ENCODE data around the gene PANX1.

Gene PANX1

DNA sequence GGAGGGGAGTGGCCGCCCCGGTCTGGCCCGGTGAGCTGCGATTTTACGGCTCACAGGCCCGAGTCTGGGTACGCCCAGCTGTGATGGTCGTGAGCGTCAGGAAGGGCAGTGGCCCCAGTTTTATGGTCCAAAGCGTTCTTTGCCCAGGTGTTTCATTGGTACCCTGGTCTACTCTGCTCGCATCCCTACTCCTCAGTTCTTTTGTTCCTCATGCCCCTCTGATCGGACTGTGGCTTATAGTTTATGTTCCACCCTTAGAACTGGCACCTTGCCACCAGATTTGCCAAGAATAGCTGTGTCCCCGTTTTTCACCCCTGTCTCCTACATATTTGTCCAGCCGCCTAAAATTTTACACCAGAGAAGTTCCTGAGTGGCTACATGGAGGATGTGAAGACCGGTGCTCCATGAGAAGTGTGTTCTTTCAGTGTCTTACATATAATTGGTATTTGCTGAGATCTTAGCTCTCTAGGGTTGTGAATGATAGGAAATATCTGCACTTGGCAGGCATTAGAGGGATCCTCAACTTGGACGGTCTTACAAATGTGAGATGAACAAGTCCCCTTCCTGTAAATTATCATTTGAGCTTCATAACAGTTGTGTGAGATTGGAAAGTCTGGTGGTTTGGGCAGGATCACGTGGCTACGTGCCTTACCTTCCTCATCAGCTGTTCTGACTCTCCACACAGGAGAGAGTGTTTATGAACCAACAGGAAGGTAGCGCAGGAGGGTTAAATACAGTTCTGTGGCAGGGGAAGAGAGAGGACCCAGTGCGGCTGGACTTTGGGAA lies 1.1 kb downstream of the PANX1 start:
- DNase-seq: no peak

DNA sequence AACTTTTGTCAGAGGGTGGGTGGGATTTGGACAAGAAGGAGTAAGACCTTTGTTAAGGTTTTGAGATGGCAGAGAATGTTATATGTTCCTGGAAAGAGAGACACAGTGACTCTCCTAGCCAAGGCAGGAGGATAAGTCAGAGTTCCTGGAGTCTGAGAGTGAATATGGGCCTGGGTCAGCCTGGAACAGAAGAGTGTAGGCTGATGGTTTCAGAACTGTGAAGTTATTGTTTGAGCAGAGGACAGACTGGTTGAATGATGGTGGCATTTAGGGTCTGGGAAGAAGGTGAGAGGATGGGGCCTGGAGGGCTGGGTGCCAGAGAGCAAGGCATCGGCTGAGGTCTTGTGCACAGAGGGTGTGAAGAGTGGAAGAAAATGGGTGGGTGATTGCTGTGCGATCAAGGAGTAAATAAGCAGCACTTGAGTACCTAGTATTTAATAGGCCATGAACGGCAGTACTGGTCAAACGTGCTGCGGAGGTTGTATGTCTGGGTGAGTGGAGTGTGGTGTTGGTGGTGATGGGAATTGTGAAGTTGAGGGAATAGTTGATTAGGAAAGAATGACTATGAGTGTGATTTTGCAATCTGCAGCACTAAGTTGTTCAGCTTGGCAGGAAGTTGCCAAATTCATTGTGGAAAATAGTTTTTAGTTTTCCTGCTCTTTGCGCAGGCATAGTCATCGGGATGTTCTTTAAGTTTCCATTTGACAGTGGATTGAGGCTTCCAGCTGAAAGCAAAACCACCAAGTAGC lies 1.8 kb downstream of the PANX1 start:
- no peak for DNase-seq

DNA sequence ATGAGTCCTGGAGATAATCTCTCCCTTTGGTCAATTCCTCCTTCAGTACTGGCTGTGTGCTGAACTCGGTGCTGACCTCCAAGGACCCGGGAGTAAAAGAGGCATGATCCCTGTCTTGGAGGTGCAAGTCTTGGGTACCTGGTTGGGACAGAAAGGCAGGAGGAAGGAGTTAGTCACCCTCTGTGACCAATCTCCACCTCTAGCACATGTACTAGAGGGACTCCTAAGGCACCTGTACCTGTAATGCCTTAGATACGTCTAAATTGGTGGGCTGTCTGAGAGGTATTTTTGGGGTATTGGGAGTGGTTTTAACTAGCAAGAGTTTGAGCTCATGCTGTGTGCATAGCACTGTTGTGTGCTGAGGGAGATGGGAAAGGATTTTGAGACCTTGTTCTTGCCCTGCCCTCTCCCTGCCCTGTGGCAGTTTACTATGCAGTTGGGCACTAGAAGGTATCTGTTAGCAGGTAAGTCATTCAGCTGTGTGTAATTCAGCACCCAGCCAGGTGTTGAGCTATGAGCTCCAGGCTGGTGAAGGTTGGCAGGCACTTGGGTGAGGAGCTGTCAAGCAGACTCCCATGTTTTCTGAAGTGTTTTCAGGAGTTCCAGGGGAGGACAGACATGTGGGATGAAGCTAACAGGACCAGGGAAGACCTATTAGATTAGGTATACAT lies 2.5 kb downstream of the PANX1 start:
- DNase-seq: no peak

DNA sequence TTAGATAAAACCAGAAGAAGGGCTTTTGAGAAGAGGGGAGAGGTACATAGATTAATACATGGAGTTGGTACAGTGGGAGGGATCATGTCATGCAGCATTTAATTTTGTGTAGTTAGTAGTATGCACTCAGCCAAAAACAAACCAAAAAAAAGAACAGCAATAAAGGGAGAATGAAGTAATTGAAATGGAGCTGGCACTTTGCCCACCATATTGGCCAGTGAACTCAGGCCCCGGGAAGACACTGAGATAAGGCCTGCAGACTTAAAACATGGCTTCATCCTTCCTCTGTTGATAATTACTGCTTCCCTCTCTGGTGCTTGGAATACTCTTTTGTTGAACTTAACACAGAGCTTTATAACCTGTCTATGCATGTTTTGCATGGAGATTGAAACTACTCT lies 3.1 kb downstream of the PANX1 start:
- no peak for DNase-seq

DNA sequence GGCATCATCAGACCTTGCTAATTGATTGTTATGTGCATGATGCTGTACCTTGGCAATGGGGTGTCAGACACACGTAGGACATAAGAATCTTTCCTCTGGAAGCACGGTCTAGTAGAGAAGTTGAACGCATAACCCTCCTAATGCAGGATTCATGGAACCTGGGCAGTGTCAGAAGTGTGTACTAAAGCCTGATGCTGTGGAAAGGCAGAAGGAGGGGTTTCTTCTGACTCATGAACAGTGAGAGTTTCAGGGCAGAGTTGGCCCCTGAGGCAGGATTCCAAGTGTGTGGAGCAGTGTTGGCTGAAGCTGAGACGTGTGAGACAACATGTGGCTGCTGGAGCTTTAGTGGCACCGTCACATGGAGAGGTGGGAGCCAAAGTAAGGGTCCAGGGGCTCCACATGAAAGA lies 3.5 kb downstream of the PANX1 start:
- no peak for DNase-seq

DNA sequence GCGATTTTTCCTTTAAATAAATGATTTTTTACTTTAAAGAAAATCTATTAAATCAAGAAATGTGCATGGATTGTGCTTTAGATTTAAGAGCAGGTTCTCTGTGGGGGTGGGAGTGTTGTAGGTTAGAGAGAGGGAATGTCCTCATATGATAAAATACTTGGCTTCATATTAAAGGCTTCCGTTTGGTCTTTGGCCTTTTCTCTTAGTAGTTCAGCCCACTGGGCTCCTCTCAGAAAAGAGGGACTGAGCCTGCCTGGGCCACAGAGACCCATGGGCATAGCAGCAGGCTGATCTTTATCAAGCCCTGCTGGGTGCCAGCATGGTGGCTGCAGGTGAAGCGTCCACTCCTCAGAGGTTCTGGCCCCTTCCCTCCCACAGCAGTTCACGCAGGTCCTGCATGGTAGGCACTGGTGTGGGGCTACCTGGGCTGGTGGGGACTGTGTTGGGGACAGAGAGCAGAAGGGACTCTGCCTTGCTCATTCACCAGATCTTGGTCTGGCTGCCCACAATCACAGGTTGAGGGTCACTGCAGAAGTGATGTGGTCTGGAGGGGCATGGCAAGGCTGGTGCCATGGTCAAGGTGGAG lies 4.3 kb downstream of the PANX1 start:
- no peak for DNase-seq

DNA sequence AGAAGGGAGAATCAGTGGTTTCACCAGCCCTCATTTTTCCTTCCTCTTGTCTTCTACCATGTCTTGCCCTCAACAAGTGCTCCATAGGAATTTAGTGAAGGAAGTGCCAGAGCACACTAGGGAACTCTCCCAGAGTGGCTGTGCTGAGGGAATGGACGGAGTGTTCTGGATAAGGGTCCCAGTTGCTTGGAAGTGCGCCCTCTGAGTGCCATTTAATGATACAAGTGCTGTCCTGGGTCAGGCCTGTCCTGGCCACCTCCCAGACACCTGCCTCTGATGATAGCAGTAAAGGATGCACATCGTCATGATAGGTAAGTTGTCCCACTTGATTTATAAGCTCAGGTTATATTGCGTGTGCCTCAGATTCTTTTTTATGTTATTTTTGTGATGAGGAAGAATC lies 5.1 kb downstream of the PANX1 start:
- no peak for DNase-seq

DNA sequence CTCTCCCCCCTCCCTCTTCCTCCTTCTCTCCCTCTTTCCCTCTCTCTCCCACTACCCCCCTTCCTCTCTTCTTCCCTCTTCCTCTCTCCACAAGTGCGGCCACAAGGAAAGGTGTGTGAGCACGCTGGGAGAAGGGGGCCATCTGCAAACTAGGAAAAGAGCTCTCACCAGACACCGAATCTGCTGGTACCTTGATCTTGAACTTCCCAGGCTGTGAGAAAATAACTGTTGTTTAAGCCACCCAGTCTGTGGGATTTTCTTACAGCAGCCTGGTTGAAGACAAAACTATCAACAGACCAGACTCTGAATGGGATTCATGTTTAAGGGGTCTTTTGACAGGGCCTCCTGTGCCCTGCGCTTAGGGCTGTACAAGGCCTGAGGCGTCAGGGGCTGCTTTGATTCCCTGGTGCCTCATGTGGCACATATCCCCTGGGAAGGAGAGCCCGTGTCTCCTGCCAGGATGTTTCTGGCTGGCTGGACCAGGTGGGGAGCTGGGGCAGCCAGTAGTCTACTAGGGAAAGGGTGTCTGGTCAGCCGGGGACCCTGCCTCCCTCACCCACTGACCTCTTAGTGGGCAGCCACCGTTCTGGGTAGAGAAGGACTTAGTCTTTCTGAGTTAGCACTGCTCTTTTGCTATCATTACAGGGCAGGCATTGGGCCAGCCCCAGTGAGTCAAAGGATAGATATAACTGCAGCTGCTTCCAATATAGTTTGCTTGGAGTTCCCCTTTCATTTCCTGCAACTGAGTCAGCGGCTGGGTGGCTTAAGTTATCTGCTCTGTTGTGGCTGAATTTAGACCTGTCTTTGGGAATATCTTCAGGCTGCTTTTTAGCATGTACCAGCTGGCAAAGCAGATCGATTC lies 6.2 kb downstream of the PANX1 start:
- DNase-seq: no peak

DNA sequence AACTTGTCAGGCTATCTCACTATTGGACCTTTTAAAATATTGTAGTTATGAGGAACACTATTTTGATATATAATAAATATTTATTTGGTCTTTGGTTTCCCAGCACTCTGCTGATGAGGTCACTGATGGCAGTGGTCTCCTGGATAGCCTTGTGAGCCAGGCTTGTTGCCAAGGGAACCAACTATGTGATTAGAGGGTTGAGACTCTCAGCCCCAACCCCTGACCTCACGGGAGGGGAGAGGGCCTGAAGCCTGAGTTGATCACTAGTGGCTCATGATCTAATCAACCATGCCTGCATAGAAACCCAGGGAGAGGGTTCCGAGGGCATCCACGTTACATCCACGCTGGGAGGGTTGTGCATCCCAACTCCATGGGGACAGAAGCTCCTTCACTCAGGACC lies 10.8 kb downstream of the PANX1 start:
- no peak for DNase-seq

DNA sequence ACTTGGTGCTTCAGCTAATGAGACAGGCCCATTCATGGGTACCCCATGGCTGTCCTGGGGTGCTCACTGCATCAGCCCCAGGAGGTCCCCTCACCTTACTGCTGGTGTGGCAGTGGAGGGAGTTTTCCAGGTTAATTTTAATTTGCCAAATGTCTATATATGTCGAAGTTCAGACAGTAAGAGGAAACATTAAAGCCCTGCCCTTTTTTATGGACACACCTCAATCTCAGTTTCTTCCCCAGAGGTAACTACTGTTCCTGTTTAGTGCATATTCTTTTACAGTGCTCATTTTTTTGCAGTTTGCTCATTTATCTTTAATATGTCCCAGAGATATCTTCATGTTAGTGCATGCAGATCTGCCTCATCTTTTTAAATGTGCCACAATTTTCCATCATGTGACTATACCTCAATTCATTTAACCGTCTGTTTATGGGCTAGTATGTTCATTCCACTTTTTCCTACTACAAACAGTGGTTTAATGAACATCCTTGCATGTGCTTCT lies 11.6 kb downstream of the PANX1 start:
- DNase-seq: no peak

DNA sequence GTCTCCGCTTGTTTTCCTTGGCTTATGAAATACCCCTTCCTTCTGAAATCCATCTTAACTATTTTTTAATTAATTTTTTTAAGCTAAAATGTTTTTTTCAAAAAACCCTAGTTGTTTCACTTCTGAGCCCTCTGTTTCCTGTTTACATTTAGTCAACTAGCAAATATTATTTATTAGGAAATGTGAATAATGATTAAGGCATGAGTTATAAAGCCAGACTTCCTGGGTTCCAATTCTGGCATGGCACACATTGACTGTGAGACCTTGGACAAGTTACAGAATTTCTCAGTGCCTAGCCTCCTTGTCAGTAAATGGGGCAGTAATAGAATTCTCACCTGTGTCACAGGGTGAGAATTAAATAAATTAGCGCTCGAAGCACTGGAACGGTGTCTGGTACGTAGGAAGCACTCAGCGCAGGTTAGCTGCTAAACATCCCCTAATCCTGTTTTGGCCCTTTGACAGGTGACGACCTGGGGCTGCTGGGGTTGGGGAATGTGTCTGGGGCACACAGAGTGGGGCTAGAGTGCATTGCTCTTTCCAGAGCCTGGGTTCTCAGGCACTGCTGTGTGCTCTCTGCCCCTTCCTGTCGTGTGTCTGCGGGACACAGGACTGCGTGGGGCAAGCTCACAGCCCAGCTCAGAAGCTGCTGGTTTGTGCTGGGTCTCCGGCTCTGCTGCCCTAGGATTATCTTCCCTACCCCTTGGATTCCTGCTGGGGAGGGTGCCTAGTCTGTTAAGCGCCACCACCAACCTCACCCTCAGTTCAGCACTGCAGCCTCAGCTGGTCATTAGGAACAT lies 13.1 kb downstream of the PANX1 start:
- no peak for DNase-seq

DNA sequence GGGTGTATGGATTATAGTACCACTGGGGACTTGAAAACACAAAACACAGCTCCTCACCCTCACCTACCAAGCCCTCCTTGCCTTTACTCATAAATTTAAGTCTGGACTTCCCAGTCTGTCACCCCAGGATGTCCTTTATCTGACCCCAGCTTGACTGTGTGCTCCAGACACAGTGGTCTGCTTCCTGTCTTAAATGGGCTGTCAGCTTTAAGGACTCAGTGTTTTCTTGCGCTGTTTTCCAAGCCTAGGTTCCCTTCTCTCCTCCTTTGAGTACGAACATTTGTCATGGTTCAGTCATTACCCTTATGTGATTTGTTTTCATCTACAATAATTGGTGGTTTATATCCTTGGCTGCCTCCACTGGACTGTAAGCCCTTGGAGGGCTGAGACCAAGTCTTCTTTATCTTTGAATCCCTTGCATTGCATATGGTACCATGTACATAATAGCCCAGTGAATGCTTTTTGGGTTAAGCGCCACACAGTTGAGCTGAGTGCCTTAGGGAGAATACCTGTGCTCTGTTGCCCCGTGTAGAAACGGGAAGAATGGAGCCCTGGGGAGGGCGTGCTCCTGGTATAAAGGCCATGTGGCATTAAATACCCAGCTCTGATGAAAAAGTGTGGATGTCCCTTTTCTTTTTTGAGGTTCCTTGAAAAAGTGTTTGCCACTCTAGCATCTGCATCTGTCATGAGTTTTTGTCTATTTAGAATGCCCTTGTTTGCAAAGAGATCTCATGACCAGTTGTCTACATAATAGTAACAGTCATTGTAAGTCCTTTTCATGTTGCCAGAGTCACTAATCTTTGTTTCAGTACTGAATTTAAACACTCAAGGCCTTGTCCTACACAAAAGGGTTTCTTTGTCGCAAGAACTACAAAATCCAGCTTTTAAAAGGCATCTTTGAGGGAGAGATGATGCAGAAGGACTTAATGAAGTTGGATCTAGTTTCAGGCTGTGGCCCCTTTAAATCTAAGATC lies 14.0 kb downstream of the PANX1 start:
- DNase-seq: no peak

DNA sequence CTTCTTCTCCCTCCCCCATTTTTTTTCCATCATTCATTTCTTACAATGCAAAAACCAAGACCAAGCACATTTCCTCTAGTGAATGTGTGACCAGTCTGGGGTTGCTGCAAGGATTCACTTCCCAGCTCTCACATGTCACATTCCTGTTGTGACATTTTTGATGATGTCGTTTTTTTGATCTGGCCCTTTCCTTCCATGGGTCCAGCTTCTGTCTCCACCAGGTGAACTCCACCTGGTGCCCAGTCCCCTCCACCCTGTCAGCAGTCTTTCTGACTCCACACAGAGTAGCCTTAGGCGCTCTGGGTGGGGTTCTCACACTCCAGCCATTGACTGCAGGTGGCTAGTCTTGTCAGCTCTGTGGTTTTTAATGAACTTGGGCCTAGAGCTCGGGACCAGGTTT lies 15.6 kb downstream of the PANX1 start:
- no peak for DNase-seq

DNA sequence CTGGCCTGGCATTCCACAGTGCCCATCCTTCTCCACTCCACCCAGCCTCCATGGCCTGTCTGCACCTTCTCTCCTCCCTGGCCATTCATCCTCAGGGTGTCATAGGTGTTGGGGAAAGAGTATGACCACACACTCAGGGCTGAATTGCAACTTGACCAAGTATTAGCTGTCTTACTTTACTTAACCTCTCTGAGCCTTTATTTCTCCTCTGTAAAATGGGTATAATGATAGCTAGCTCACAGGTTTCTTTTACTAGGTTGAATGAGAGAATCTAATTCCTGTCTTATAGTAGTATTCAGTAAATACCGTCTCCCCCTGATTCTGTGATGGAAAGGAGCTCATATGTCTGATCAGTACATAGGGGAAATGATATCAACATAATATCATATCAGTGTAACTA lies 16.0 kb downstream of the PANX1 start:
- no peak for DNase-seq

DNA sequence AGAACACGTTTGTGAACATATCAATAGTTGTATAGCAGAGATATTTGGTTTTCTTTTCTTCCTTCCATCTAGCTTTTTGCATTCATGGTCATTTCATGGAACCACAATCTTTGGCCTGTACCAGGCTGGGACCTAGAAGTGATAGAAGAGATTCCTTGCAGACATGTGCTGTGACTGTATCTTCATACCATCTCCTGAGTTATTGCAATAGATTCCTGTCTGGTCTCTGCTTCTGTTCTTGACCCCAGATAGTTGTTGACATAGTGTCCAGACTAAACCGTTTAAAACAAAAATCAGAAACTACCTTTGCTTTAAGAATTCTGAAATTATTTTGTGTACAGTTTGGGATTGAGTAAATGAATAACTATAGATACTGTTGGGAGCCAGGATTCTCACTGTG lies 16.8 kb downstream of the PANX1 start:
- DNase-seq: no peak

DNA sequence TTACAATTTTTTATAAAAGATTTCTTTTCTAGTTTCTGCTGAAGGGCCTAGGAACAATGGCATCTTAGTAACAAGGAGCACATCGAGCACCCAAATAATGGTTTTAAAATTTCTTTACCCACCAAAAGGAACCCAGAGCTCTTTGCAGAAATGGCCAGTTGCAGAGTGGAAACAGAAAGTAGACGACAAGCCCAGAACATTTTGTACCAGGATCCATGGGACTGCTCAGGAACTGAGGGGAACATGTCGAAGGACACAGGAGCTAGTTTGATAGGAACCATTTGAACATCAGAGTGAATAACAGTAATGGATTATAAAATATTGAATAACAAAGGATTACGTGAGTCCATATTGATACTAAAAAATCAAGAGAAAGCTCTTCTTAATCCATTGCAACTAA lies 17.3 kb downstream of the PANX1 start:
- DNase-seq: no peak

DNA sequence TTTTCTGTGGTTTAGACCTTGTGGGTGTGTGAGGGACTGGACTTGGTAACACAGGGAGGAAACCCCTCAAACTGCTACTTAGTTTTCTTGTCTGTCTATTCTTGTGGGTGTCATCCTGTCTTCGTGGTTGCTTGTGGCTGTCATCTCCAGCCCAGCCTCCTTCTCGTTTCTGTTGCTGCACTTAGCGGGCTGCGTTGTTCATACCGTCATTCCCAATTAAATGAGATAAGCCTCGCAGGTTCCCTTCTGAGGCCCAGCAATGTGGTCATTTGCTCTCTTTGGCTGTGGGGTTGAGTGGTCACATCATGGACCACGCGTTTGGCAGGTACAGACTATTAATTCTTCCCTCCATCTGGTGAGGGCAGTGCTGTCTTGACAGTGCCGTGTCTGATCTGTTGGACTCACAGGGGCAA lies 18.8 kb downstream of the PANX1 start:
- no peak for DNase-seq

DNA sequence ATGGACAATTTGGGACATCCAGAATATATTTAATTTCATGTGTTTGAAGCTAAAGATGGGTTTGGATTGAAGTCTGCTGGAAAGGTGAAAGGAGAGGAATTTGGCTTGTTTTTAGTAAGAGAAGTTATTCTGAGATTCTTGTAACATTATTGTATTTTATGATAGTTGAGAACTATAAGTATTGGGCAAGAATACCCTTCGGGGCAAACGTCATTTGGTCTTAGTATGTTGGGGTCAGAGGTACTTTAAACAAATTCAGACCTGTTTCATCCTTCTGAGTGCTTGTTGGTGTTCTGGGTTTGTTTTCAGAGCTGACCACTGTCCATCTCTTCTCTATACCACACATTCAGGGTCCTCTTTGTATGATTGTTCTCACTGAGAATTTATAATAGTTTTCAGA lies 19.5 kb downstream of the PANX1 start:
- DNase-seq: no peak

DNA sequence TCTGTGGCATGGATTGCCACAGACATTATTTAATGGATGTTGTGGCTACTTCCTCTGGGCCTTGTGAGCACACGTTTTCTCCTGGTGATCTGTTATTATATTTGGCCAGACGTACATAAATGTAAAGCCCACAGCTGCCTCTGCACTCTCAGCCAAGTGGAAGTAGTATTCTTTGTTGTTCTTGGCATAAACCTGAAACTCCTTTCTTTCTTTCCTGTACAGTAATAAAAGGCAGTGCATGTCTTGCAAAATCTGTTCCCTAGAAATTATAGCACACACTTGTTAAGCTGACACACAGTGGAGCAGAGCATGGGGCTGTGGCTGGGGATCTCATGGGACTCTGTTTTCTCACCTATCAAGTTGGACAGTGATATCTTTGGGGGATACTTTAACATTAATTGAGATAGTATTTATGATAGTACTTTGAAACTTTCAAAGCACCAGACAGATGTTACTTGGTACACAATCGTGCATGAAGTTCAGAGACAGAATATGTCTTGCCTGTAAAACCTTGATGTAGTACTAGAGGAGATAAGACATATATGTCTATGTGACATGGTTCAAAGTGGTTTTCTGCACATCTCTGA lies 20.9 kb downstream of the PANX1 start:
- DNase-seq: no peak

DNA sequence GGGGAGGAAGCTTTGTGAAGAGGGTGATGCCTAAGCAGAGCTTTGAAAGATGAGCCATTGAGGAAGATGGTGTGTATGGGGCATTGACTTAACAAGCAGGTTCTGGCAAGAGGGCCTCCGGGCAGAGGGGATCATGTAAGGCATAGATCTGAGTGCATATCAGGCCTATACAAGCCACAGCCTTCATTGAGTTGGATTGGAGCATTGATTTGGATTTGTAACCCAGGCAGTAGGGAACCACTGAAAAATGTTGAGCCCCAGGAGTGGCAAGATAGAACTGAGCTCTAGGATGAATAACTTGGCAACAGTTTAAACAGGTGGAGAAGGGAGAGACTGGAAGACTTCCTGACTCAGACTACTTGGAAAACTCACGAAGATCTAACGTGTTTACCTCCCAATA lies 21.4 kb downstream of the PANX1 start:
- DNase-seq: no peak
